Tibial nerve (tissue), 4 donors: ENCODE measurements around the gene CLEC9A. TPM values are rescaled to one million over a fixed set of nuclear protein-coding genes. Genes with fewer than 3 reads are reported as not detected.

Experiments used
- DNase-seq, 2 donors: peaks; one replicate each; pipeline ENCODE4 v3.0.0-alpha.2; 2019; ENCODE audit warnings: low spot score in 2 of 2
- H3K27ac ChIP-seq, 4 donors: fragments of 200-600 bp; sonication (generic) in 3 of 4; one replicate each; pipeline ENCODE4 v1.5.1; 2017 to 2019; ENCODE audit warnings: mild to moderate bottlenecking in 1 of 4
- H3K27me3 ChIP-seq, 2 donors: fragments of 200-600 bp; sonication (generic) in 1 of 2; one replicate each; pipeline versions ENCODE4 v1.5.1 to v1.6.0; 2017 to 2019
- H3K36me3 ChIP-seq, 3 donors: fragments of 200-600 bp; sonication (generic); one replicate each; pipeline ENCODE4 v1.5.1; 2018 to 2019
- H3K4me1 ChIP-seq, 4 donors: fragments of 200-600 bp; sonication (generic) in 3 of 4; one replicate each; pipeline ENCODE4 v1.5.1; 2017 to 2019
- H3K4me3 ChIP-seq, 4 donors: fragments of 200-600 bp; sonication (generic) in 3 of 4; one replicate each; pipeline ENCODE4 v1.5.1; 2017 to 2019; ENCODE audit warnings: mild to moderate bottlenecking in 1 of 4, moderate library complexity in 1 of 4
- H3K9me3 ChIP-seq, 4 donors: fragments of 200-600 bp; sonication (generic) in 3 of 4; one replicate each; pipeline ENCODE4 v1.5.1; 2017 to 2019
- CTCF ChIP-seq, 5 experiments: fragments of 200-600 bp in 3 of 5; fragments of 450-650 bp in 2 of 5; sonication (generic) in 3 of 5; IDR thresholded peaks; one replicate each; pipeline ENCODE4 v1.5.1; 2016 to 2019; ENCODE audit warnings: antibody characterized with exemption in 5 of 5, mild to moderate bottlenecking in 3 of 5, moderate library complexity in 2 of 5
- EP300 ChIP-seq, 2 donors: sonication (generic); formaldehyde crosslinking; IDR thresholded peaks; one replicate each; pipeline ENCODE4 v1.6.1; 2017; ENCODE audit warnings: antibody characterized with exemption in 2 of 2, mild to moderate bottlenecking in 1 of 2
- POLR2A ChIP-seq, 2 donors: fragments of 450-650 bp; IDR thresholded peaks; one replicate each; pipeline ENCODE4 v1.6.1; 2017; ENCODE audit warnings: antibody characterized with exemption in 2 of 2, mild to moderate bottlenecking in 2 of 2, moderate library complexity in 2 of 2
- WGBS, 2 donors: methylation state at CpG; one replicate each; pipeline ENCODE4 v1.1.5; 2018; 5-methylcytosine and 5-hydroxymethylcytosine counted together
- total RNA-seq, 4 donors: library from RNA; depleted of rRNA; stranded (reverse); fragments of >200 nt; gene quantifications; one replicate each; pipeline ENCODE4 v1.1.0, GENCODE V29; 2016

The CLEC9A gene
- total RNA-seq, 4 donors from 2014 or later: 0.21 TPM; not detected in 3

- WGBS, 2 donors: 76 to 81% methylated on average over 5 of the region's 5 CpGs
- DNase-seq: no peak
- no peaks in the 10 kb centered on the region for H3K4me1 ChIP-seq
- no peak overlapping the region for H3K27ac ChIP-seq
- H3K4me3 ChIP-seq: no peak overlapping the region
- TF ChIP-seq EP300 (IDR thresholded peaks at IDR 0.05) (no peak), CTCF (IDR thresholded peaks at IDR 0.05) (no peak)
- H3K27me3 ChIP-seq: no peaks in the 10 kb centered on the region
- peaks cover 0 to 13% (median 1%) of the 10 kb centered on the region in 4 donors for H3K9me3 ChIP-seq
- H3K36me3 ChIP-seq: no peaks in the 10 kb centered on the region
These were observed 51.8 kb downstream of the CLEC9A start for GRCh38 chr12:10082117-10082874.

GRCh38 chr12:10084733-10085132, 54.3 kb downstream of the CLEC9A start:
- Histone ChIP-seq H3K4me1 (peaks cover 0 to 9% (median 0%) of the 10 kb centered on the region in 4 donors), H3K36me3 (no peaks in the 10 kb centered on the region), H3K9me3 (peaks cover 0 to 13% (median 1%) of the 10 kb centered on the region in 4 donors), H3K27ac (no peak overlapping the region), H3K27me3 (no peaks in the 10 kb centered on the region), H3K4me3 (no peak overlapping the region)
- DNase-seq: no peak
- 80 to 88% methylated on average over 6 of the region's 6 CpGs for WGBS, 2 donors
- no peak for TF ChIP-seq CTCF (IDR thresholded peaks at IDR 0.05)

GRCh38 chr12:10086387-10086786, 55.9 kb downstream of the CLEC9A start:
- Histone ChIP-seq H3K27me3 (no peaks in the 10 kb centered on the region), H3K27ac (no peak overlapping the region), H3K4me1 (peaks cover 0 to 9% (median 0%) of the 10 kb centered on the region in 4 donors), H3K4me3 (no peak overlapping the region), H3K9me3 (peaks cover 0 to 13% (median 1%) of the 10 kb centered on the region in 4 donors), H3K36me3 (no peaks in the 10 kb centered on the region)
- no peak for DNase-seq
- no peak for TF ChIP-seq POLR2A (IDR thresholded peaks at IDR 0.05)
- TF ChIP-seq CTCF (IDR thresholded peaks at IDR 0.05): no peak
- no peak for TF ChIP-seq EP300 (IDR thresholded peaks at IDR 0.05)
- WGBS, 2 donors: 71 to 81% methylated on average over 3 of the region's 3 CpGs

GRCh38 chr12:10088031-10088430, 57.5 kb downstream of the CLEC9A start:
- no peak for TF ChIP-seq EP300 (IDR thresholded peaks at IDR 0.05)
- no peak for TF ChIP-seq CTCF (IDR thresholded peaks at IDR 0.05)
- no peaks in the 10 kb centered on the region for H3K36me3 ChIP-seq
- H3K27ac ChIP-seq: no peak overlapping the region
- no peaks in the 10 kb centered on the region for H3K27me3 ChIP-seq
- DNase-seq: no peak
- H3K4me1 ChIP-seq: peaks cover 0 to 20% (median 2%) of the 10 kb centered on the region in 4 donors
- peaks cover 0 to 13% (median 1%) of the 10 kb centered on the region in 4 donors for H3K9me3 ChIP-seq
- H3K4me3 ChIP-seq: no peak overlapping the region

GRCh38 chr12:10088955-10089900, 58.7 kb downstream of the CLEC9A start:
- peak overlapping the region in 1 of 4 donors; percentile 2 for H3K27ac ChIP-seq
- H3K9me3 ChIP-seq: peaks cover 0 to 6% (median 0%) of the 10 kb centered on the region in 4 donors
- no peak for DNase-seq
- WGBS, 2 donors: 59 to 64% methylated on average over 8 of the region's 8 CpGs
- H3K36me3 ChIP-seq: no peaks in the 10 kb centered on the region
- no peaks in the 10 kb centered on the region for H3K27me3 ChIP-seq
- no peak overlapping the region for H3K4me3 ChIP-seq
- TF ChIP-seq CTCF (IDR thresholded peaks at IDR 0.05): no peak
- TF ChIP-seq POLR2A (IDR thresholded peaks at IDR 0.05): no peak
- TF ChIP-seq EP300 (IDR thresholded peaks at IDR 0.05): no peak
- H3K4me1 ChIP-seq: peaks cover 0 to 24% (median 2%) of the 10 kb centered on the region in 4 donors
